Neural progenitor cell (in vitro differentiated cells): Measurements from ENCODE around the gene CD200R1. TPM values are rescaled to one million over a fixed set of nuclear protein-coding genes. Genes with fewer than 3 reads are reported as not detected.

Experiments used
- DNase-seq: peaks from one replicate; pipeline ENCODE4 v3.0.0-alpha.2; 2016; ENCODE audit warnings: low spot score
- H2AFZ ChIP-seq: fragments of 200-600 bp; sonication (generic); replicated peaks from 2 replicates; pipeline ENCODE4 v1.6.1; 2016; ENCODE audit warnings: antibody characterized with exemption
- H3F3A ChIP-seq: fragments of 200-600 bp; sonication (generic); 2 replicates; pipeline ENCODE4 v1.6.1; 2016; ENCODE audit warnings: antibody characterized with exemption, low read depth
- H3K27ac ChIP-seq: fragments of 200-600 bp; sonication (generic); 2 replicates; pipeline ENCODE4 v1.5.1; 2016; ENCODE audit warnings: mild to moderate bottlenecking
- H3K27me3 ChIP-seq: fragments of 200-600 bp; sonication (generic); 2 replicates; pipeline ENCODE4 v1.6.1; 2016; ENCODE audit warnings: mild to moderate bottlenecking, moderate library complexity
- H3K36me3 ChIP-seq: fragments of 200-600 bp; sonication (generic); 2 replicates; pipeline ENCODE4 v1.5.1; 2016
- H3K4me1 ChIP-seq: fragments of 200-600 bp; sonication (generic); 2 replicates; pipeline ENCODE4 v1.6.1; 2016; ENCODE audit warnings: mixed run types
- H3K4me2 ChIP-seq: fragments of 200-600 bp; sonication (generic); 2 replicates; pipeline ENCODE4 v1.6.1; 2016
- H3K4me3 ChIP-seq: fragments of 200-600 bp; sonication (generic); 2 replicates; pipeline ENCODE4 v1.5.1; 2016
- H3K79me2 ChIP-seq: fragments of 200-600 bp; sonication (generic); 2 replicates; pipeline ENCODE4 v1.6.1; 2016; ENCODE audit warnings: low read depth
- H3K9ac ChIP-seq: fragments of 200-600 bp; sonication (generic); 2 replicates; pipeline ENCODE4 v1.6.1; 2016
- H3K9me3 ChIP-seq: fragments of 200-600 bp; sonication (generic); 2 replicates; pipeline ENCODE4 v1.5.1; 2016; ENCODE audit warnings: low read depth
- H4K20me1 ChIP-seq: fragments of 200-600 bp; sonication (generic); 2 replicates; pipeline ENCODE4 v1.6.1; 2016; ENCODE audit warnings: low read depth
- H3K27ac Mint-ChIP-seq: 3 replicates; pipeline ENCODE4 v1.8.0; 2021; ENCODE audit warnings: mixed read lengths
- H3K27me3 Mint-ChIP-seq: 2 replicates; pipeline ENCODE4 v1.8.0; 2022; ENCODE audit warnings: low read depth, mild to moderate bottlenecking, inconsistent platforms, moderate library complexity, mixed read lengths; ENCODE audit not compliant: insufficient read depth
- H3K36me3 Mint-ChIP-seq: 3 replicates; pipeline ENCODE4 v1.8.0; 2021; ENCODE audit warnings: mixed read lengths
- H3K4me1 Mint-ChIP-seq: 3 replicates; pipeline ENCODE4 v1.8.0; 2021; ENCODE audit warnings: mixed read lengths
- H3K4me3 Mint-ChIP-seq: 3 replicates; pipeline ENCODE4 v1.8.0; 2021; ENCODE audit warnings: mild to moderate bottlenecking, moderate library complexity, mixed read lengths
- H3K9me3 Mint-ChIP-seq: 3 replicates; pipeline ENCODE4 v1.8.0; 2020; ENCODE audit warnings: mixed read lengths
- CTCF ChIP-seq: fragments of 200-600 bp; sonication (generic); IDR thresholded peaks from 2 replicates; pipeline ENCODE4 v1.5.1; 2017; ENCODE audit warnings: antibody characterized with exemption, mild to moderate bottlenecking
- EZH2 ChIP-seq: fragments of 200-600 bp; sonication (generic); IDR thresholded peaks from 2 replicates; pipeline ENCODE4 v1.6.1; 2017; ENCODE audit warnings: antibody characterized with exemption, mild to moderate bottlenecking, moderate library complexity
- EZH2phosphoT487 ChIP-seq: fragments of 200-600 bp; sonication (generic); IDR thresholded peaks from 2 replicates; pipeline ENCODE4 v1.6.1; 2017; ENCODE audit warnings: antibody characterized with exemption
- total RNA-seq: library from RNA; depleted of rRNA; stranded (reverse); fragments of >200 nt; gene quantifications from 2 replicates; pipeline ENCODE4 v1.2.3, GENCODE V29; 2015; ENCODE audit warnings: low replicate concordance

The CD200R1 gene
- total RNA-seq, 1 donor from 2014 or later: not detected

- Histone ChIP-seq H3K4me1 (no peaks in the 10 kb centered on the region), H4K20me1 (no peaks in the 10 kb centered on the region), H3K36me3 (no peaks in the 10 kb centered on the region), H2AFZ (no peak overlapping the region), H3K27ac (no peak overlapping the region), H3K4me2 (no peak overlapping the region), H3K4me3 (no peak overlapping the region), H3K9ac (no peak overlapping the region), H3K27me3 (no peaks in the 10 kb centered on the region), H3K79me2 (no peaks in the 10 kb centered on the region), H3K9me3 (no peaks in the 10 kb centered on the region), H3F3A (no peaks in the 10 kb centered on the region)
- peaks cover 5% of the 10 kb centered on the region for H3K36me3 Mint-ChIP-seq
- no peak for TF ChIP-seq CTCF
- no peak for TF ChIP-seq EZH2
- TF ChIP-seq EZH2phosphoT487: no peak
- H3K27ac Mint-ChIP-seq: no peak overlapping the region
- no peaks in the 10 kb centered on the region for H3K27me3 Mint-ChIP-seq
- DNase-seq: no peak
- H3K4me3 Mint-ChIP-seq: no peak overlapping the region
- peaks cover 12% of the 10 kb centered on the region for H3K9me3 Mint-ChIP-seq
- H3K4me1 Mint-ChIP-seq: no peaks in the 10 kb centered on the region
These were observed 15.9 kb downstream of the CD200R1 start for GRCh38 chr3:112958811-112959560.

GRCh38 chr3:112956351-112956750 lies 18.6 kb downstream of the CD200R1 start:
- Histone ChIP-seq H3K27me3 (no peaks in the 10 kb centered on the region), H4K20me1 (no peaks in the 10 kb centered on the region), H3F3A (no peaks in the 10 kb centered on the region), H3K4me1 (no peaks in the 10 kb centered on the region), H3K4me3 (no peak overlapping the region), H3K79me2 (no peaks in the 10 kb centered on the region), H3K9ac (no peak overlapping the region), H3K36me3 (no peaks in the 10 kb centered on the region), H3K9me3 (peaks cover 5% of the 10 kb centered on the region), H3K27ac (no peak overlapping the region), H2AFZ (no peak overlapping the region), H3K4me2 (no peak overlapping the region)
- Mint-ChIP-seq H3K4me3 (no peak overlapping the region), H3K27me3 (no peaks in the 10 kb centered on the region), H3K9me3 (peaks cover 8% of the 10 kb centered on the region), H3K36me3 (no peaks in the 10 kb centered on the region), H3K4me1 (no peaks in the 10 kb centered on the region), H3K27ac (no peak overlapping the region)
- TF ChIP-seq EZH2 (no peak), CTCF (no peak), EZH2phosphoT487 (no peak)
- no peak for DNase-seq

- Mint-ChIP-seq H3K9me3 (peaks cover 10% of the 10 kb centered on the region), H3K27ac (no peak overlapping the region), H3K4me1 (peaks cover 3% of the 10 kb centered on the region), H3K4me3 (no peak overlapping the region), H3K36me3 (no peaks in the 10 kb centered on the region), H3K27me3 (no peaks in the 10 kb centered on the region)
- peak; percentile 33 for DNase-seq
- peaks cover 5% of the 10 kb centered on the region for H3K9me3 ChIP-seq
- no peaks in the 10 kb centered on the region for H3K36me3 ChIP-seq
- no peak overlapping the region for H2AFZ ChIP-seq
- no peaks in the 10 kb centered on the region for H4K20me1 ChIP-seq
- no peak for TF ChIP-seq EZH2
- TF ChIP-seq CTCF: no peak
- no peak for TF ChIP-seq EZH2phosphoT487
- no peaks in the 10 kb centered on the region for H3F3A ChIP-seq
- no peak overlapping the region for H3K4me3 ChIP-seq
- H3K27ac ChIP-seq: no peak overlapping the region
- no peaks in the 10 kb centered on the region for H3K4me1 ChIP-seq
- no peaks in the 10 kb centered on the region for H3K27me3 ChIP-seq
- H3K4me2 ChIP-seq: no peak overlapping the region
- no peaks in the 10 kb centered on the region for H3K79me2 ChIP-seq
- H3K9ac ChIP-seq: no peak overlapping the region
These were observed 26.5 kb downstream of the CD200R1 start for GRCh38 chr3:112948346-112948838.
